ENCODE measurements around the gene CNR1. TPM values are rescaled to one million over a fixed set of nuclear protein-coding genes. Genes with fewer than 3 reads are reported as not detected.

The CNR1 gene
- total RNA-seq, 1 donor, result not detected

DNA sequence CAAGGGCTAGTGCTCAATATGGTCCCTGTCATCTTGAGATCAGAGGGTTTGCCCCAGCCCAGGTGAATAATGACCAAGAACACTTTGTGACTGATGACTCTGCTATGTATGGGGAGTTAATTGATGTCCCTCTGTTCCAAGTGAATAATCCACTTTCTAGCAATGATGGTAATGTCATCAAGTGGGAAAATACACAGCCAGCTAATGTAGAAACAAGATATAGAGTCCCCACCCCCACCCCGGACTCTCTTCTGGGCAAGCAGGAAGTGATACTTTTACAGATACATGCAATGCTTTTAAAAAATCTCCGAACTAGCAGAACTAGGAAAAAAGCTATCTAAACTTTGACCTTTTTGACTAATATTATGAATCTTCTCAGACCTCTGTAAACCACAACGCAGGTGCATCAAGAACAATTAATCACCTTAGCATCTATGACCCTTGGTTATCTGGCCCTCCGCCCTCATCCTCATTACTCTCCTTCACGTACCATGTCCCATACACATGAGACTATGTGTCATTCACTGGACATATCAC, 30.5 kb downstream of the CNR1 start:
- Histone ChIP-seq H3K27ac (ENCODE audit: low read depth, low read length) (no peak overlapping the region), H3K4me2 (ENCODE audit: insufficient read depth, low read length) (no peak overlapping the region), H3K9me3 (ENCODE audit: low read depth, low read length) (no peaks in the 10 kb centered on the region), H3K4me1 (ENCODE audit: insufficient read depth, low read length) (no peaks in the 10 kb centered on the region), H3K79me2 (ENCODE audit: insufficient read depth, low read length) (no peaks in the 10 kb centered on the region), H3K4me3 (ENCODE audit: insufficient read depth, low read length) (no peak overlapping the region), H3K27me3 (ENCODE audit: insufficient read depth, low read length) (no peaks in the 10 kb centered on the region), H4K20me1 (ENCODE audit: insufficient read depth, low read length) (no peaks in the 10 kb centered on the region), H3K36me3 (ENCODE audit: insufficient read depth, low read length) (no peaks in the 10 kb centered on the region), H2AFZ (ENCODE audit: low read length) (no peak overlapping the region)
- DNase-seq (ENCODE audit: insufficient read length, low spot score, missing footprints), result no peak
- TF ChIP-seq, protein P1, sequence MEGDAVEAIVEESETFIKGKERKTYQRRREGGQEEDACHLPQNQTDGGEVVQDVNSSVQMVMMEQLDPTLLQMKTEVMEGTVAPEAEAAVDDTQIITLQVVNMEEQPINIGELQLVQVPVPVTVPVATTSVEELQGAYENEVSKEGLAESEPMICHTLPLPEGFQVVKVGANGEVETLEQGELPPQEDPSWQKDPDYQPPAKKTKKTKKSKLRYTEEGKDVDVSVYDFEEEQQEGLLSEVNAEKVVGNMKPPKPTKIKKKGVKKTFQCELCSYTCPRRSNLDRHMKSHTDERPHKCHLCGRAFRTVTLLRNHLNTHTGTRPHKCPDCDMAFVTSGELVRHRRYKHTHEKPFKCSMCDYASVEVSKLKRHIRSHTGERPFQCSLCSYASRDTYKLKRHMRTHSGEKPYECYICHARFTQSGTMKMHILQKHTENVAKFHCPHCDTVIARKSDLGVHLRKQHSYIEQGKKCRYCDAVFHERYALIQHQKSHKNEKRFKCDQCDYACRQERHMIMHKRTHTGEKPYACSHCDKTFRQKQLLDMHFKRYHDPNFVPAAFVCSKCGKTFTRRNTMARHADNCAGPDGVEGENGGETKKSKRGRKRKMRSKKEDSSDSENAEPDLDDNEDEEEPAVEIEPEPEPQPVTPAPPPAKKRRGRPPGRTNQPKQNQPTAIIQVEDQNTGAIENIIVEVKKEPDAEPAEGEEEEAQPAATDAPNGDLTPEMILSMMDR (IDR thresholded peaks at IDR 0.05; ENCODE audit: extremely low read depth, low read depth, low read length), result no peak

DNA sequence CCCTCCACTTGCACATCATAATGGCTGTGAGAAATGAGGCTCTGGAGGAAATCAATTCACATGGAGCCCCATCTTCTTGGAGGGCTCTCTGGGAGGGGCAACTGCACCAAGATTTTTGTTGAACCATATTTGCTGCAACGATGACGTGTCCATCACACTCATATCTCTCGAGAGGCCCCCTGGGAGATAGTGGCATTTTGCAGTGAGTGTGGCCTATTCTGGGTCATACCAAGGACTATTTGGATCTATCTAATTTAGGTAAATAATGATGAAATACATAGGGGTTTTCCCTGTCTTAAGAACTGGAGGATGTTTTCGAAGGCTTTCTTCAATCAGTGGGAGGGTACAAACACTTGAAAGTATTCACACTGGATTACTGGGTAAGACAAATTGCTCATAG, 31.6 kb downstream of the CNR1 start:
- H3K4me1 ChIP-seq (ENCODE audit: insufficient read depth, low read length), result no peaks in the 10 kb centered on the region
- no peaks in the 10 kb centered on the region for H4K20me1 ChIP-seq (ENCODE audit: insufficient read depth, low read length)
- H3K4me3 ChIP-seq (ENCODE audit: insufficient read depth, low read length), result no peak overlapping the region
- TF ChIP-seq, protein P1 (IDR thresholded peaks at IDR 0.05; ENCODE audit: extremely low read depth, low read depth, low read length), result no peak
- H2AFZ ChIP-seq (ENCODE audit: low read length), result no peak overlapping the region
- no peaks in the 10 kb centered on the region for H3K79me2 ChIP-seq (ENCODE audit: insufficient read depth, low read length)
- no peaks in the 10 kb centered on the region for H3K27me3 ChIP-seq (ENCODE audit: insufficient read depth, low read length)
- no peak for DNase-seq (ENCODE audit: insufficient read length, low spot score, missing footprints)
- H3K27ac ChIP-seq (ENCODE audit: low read depth, low read length), result no peak overlapping the region
- no peak overlapping the region for H3K4me2 ChIP-seq (ENCODE audit: insufficient read depth, low read length)
- no peaks in the 10 kb centered on the region for H3K36me3 ChIP-seq (ENCODE audit: insufficient read depth, low read length)
- H3K9me3 ChIP-seq (ENCODE audit: low read depth, low read length), result no peaks in the 10 kb centered on the region

DNA sequence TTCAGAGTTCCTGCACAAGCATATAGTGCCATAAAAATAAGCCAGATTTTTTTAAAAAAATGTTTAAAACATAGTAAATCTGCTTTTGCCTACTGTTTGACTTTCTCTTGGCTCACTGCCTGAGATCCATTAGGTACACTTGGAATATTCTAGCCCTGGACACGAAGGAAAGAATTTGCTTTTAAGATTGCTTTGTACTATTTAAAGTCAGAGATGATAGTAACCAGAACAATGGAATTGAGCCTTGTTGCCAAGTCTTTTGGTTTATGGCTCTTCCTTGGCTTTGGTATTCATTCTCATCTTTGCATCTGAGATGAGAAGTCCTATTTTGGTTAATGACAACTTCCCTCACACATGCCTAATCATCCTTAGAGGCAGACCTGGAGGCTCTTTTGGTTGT, 32.4 kb downstream of the CNR1 start:
- Histone ChIP-seq H3K4me3 (ENCODE audit: insufficient read depth, low read length) (no peak overlapping the region), H4K20me1 (ENCODE audit: insufficient read depth, low read length) (no peaks in the 10 kb centered on the region), H3K79me2 (ENCODE audit: insufficient read depth, low read length) (no peaks in the 10 kb centered on the region), H3K4me2 (ENCODE audit: insufficient read depth, low read length) (no peak overlapping the region), H3K9me3 (ENCODE audit: low read depth, low read length) (no peaks in the 10 kb centered on the region), H3K27ac (ENCODE audit: low read depth, low read length) (no peak overlapping the region), H3K36me3 (ENCODE audit: insufficient read depth, low read length) (no peaks in the 10 kb centered on the region), H3K4me1 (ENCODE audit: insufficient read depth, low read length) (no peaks in the 10 kb centered on the region), H3K27me3 (ENCODE audit: insufficient read depth, low read length) (no peaks in the 10 kb centered on the region), H2AFZ (ENCODE audit: low read length) (no peak overlapping the region)
- no peak for DNase-seq (ENCODE audit: insufficient read length, low spot score, missing footprints)
- TF ChIP-seq, protein P1 (IDR thresholded peaks at IDR 0.05; ENCODE audit: extremely low read depth, low read depth, low read length), result no peak

DNA sequence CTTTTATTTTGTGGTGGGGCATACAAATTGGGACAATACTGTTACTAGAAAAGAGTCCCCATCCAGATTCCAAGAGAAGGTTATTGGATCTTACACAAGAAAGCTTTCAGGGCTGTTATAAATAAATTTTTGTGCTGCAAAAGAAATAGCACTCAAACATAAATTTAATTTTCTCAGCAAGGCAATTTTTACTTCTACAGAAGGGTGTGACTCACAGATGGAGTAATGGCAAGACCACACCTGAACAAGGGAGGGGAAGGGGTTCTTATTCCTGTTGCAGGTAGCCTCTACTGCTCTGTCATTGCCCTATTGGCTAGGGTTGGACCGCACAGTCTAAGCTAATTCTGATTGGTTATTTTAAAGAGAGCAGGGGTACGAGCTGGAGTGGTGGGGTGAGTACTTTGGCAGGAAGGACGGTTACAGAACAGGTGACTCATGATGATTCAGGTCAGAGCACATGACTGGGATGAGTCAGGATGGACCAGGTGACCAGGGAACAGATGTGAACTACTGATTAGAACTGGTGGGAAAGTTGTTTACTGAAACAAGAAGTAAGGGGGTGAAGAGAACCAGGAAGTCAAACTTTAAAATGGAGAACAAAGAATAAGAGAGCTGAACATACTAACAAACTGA, 41.1 kb downstream of the CNR1 start:
- H3K4me2 ChIP-seq (ENCODE audit: insufficient read depth, low read length), result no peak overlapping the region
- DNase-seq (ENCODE audit: insufficient read length, low spot score, missing footprints), result no peak
- TF ChIP-seq, protein P1 (IDR thresholded peaks at IDR 0.05; ENCODE audit: extremely low read depth, low read depth, low read length), result no peak

More for the DNA sequence above, 41.1 kb downstream of the CNR1 start:
- Histone ChIP-seq H2AFZ (ENCODE audit: low read length) (no peak overlapping the region), H3K36me3 (ENCODE audit: insufficient read depth, low read length) (no peaks in the 10 kb centered on the region), H3K4me1 (ENCODE audit: insufficient read depth, low read length) (no peaks in the 10 kb centered on the region), H3K79me2 (ENCODE audit: insufficient read depth, low read length) (no peaks in the 10 kb centered on the region), H3K4me3 (ENCODE audit: insufficient read depth, low read length) (no peak overlapping the region), H3K27ac (ENCODE audit: low read depth, low read length) (no peak overlapping the region), H3K9me3 (ENCODE audit: low read depth, low read length) (peaks cover 6% of the 10 kb centered on the region), H4K20me1 (ENCODE audit: insufficient read depth, low read length) (no peaks in the 10 kb centered on the region), H3K27me3 (ENCODE audit: insufficient read depth, low read length) (no peaks in the 10 kb centered on the region)
